Measurements from ENCODE around the gene RIMBP2. TPM values are rescaled to one million over a fixed set of nuclear protein-coding genes. Genes with fewer than 3 reads are reported as not detected.
A peak's percentile ranks its signal among the peaks of the same experiment; 100 is the strongest.

Gene RIMBP2
- total and polyA plus RNA-seq, 9 donors, result 1.1 to 16.2 (median 3.5) TPM

DNA sequence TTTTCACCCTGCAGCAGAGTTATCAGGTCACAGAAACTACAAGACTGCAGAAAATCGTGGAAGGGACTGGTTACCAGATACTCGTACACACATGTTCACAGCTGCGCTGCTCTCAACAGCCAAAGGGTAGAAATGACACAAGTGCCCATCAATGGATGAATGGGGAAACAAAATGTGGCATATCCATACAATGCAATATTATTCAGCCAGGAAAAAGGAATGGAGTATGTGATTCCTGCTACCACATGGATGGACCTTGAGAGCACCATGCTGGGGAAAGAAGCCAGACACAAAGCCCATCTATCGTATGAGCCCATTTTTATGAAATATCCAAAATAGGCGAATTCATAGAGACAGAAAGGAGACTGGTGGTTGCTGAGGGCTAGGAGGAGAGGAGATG lies 1.7 kb upstream of the RIMBP2 start:
- no peaks in the 10 kb centered on the region for H3K36me3 ChIP-seq
- DNase-seq, result no peak
- no peak overlapping the region for H3K27ac ChIP-seq
- 95 to 96% (median 96%) methylated on average over 5 of the region's 5 CpGs for WGBS, 3 donors
- H3K27me3 ChIP-seq, result no peaks in the 10 kb centered on the region
- no peaks in the 10 kb centered on the region for H3K4me1 ChIP-seq (ENCODE audit: insufficient read depth)
- no peak for TF ChIP-seq POLR2A (IDR thresholded peaks at IDR 0.05)
- TF ChIP-seq EP300 (IDR thresholded peaks at IDR 0.05), result no peak
- TF ChIP-seq, protein P1, sequence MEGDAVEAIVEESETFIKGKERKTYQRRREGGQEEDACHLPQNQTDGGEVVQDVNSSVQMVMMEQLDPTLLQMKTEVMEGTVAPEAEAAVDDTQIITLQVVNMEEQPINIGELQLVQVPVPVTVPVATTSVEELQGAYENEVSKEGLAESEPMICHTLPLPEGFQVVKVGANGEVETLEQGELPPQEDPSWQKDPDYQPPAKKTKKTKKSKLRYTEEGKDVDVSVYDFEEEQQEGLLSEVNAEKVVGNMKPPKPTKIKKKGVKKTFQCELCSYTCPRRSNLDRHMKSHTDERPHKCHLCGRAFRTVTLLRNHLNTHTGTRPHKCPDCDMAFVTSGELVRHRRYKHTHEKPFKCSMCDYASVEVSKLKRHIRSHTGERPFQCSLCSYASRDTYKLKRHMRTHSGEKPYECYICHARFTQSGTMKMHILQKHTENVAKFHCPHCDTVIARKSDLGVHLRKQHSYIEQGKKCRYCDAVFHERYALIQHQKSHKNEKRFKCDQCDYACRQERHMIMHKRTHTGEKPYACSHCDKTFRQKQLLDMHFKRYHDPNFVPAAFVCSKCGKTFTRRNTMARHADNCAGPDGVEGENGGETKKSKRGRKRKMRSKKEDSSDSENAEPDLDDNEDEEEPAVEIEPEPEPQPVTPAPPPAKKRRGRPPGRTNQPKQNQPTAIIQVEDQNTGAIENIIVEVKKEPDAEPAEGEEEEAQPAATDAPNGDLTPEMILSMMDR (IDR thresholded peaks at IDR 0.05), result no peak
- no peak overlapping the region for H3K4me3 ChIP-seq
- no peaks in the 10 kb centered on the region for H3K9me3 ChIP-seq
- intact Hi-C loops (cut with DNase I), result no loop called here

DNA sequence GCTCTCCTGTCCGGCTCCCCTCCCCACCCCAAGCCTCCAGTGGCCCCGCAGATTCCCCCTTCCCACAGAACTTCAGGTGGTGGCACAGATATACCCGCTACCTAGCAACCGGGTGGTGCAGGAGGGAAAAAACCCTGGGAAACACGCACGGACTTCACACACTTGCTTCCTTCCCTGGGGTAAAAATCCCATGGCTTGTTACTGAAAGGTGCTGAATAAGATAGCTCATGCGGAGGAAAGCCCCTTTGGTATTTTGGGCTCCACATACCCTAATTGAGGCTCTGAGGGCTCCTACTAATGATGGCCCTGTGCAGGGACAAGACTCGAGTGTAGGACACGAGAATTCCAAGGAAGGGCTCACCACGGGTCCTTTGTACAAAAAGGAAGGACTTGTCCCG lies 869 bp upstream of the RIMBP2 start:
- Histone ChIP-seq H3K4me1 (ENCODE audit: insufficient read depth) (no peaks in the 10 kb centered on the region), H3K27me3 (no peaks in the 10 kb centered on the region), H3K4me3 (no peak overlapping the region), H3K27ac (no peak overlapping the region), H3K36me3 (no peaks in the 10 kb centered on the region), H3K9me3 (no peaks in the 10 kb centered on the region)
- TF ChIP-seq, protein P1 (IDR thresholded peaks at IDR 0.05), result no peak
- TF ChIP-seq EP300 (IDR thresholded peaks at IDR 0.05) (no peak), POLR2A (IDR thresholded peaks at IDR 0.05) (no peak)
- 23 to 31% (median 29%) methylated on average over 11 of the region's 11 CpGs for WGBS, 3 donors
- intact Hi-C loops (cut with DNase I), result no loop called here
- no peak for DNase-seq

DNA sequence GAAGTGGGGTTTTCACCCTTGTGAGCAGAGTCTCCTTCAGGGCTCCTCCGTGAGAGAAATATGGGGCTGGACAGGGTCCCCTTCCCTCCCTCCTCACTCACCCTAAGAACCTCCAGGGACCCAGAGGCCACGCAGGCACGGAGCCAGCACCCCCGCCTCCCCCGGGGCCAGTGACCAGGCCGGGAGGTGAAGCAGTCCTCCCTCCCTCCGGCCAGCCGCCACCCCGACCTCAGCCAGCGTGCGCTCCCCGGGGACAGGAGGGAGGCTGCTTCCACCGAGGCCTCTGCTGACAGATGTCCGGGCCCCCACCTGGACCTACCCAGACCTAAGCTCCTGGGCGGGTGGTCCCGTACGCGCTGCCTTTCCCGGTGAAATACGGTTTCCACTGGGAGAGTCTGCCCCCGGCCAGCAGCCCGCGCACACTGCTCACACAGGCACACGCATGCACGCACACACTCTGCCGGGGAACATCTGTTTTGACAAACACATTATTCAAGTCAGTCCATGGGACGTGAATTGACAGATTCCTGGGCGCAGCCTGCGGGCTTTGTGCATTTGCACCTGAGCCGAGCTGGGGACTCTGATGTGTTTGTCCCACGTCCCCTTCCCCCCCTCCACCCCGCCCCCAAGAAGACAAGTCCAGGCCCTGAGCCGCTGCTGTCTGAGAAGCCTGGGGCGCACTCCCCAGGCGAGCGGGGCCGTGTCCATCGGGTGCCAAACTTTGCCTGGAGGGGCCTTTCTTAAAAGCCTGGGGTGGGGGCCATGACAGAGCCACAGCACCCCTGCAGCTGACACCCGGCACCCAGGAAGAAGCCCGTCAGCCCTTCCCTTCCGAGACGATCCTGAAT lies 725 bp downstream of the RIMBP2 start:
- intact Hi-C loops (cut with DNase I), result loop anchor here in 1 of 4 donors (1.0 kb wide), 1 partner anchor 11 kb away; no protein-coding TSS in a partner anchor
- Histone ChIP-seq H3K27me3 (no peaks in the 10 kb centered on the region), H3K4me1 (ENCODE audit: insufficient read depth) (no peaks in the 10 kb centered on the region), H3K36me3 (no peaks in the 10 kb centered on the region), H3K4me3 (peak overlapping the region; percentile 46), H3K27ac (no peak overlapping the region), H3K9me3 (no peaks in the 10 kb centered on the region)
- peak in 4 of 5 donors; percentile 16 to 52 (median 36) for DNase-seq
- WGBS, 3 donors, result 1% methylated on average over 36 to 42 of the region's 42 CpGs
- TF ChIP-seq, protein P1 (IDR thresholded peaks at IDR 0.05), result no peak
- TF ChIP-seq POLR2A (IDR thresholded peaks at IDR 0.05) (no peak), EP300 (IDR thresholded peaks at IDR 0.05) (no peak)

DNA sequence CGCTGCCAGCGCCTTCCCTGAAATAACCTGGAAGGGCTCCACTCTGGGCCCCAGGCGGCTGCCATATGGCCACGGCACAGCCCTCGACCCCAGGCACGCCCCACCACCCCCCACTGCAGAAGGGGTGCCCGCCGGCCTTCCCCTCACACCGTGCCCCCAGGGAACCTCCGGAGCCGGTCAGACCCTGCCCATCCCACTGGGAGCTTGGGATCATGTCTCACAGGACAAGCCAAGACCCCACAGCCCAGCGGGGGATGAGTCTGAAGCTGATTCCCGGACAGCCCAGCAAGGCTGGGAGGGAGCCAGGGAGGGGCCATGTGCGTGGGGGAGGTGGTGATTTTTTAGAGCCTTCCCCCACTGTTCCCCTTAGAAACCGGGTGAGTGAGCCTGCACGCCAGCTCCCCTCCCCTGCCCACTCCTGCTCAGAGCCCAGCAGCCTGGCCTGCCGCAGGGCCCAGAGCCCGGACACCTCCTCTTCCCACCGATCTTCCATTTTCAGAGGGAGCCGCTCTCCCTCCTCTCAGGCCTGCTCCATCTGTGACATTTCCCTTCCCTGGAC lies 1.4 kb downstream of the RIMBP2 start:
- Histone ChIP-seq H3K36me3 (no peaks in the 10 kb centered on the region), H3K4me3 (peak overlapping the region; percentile 46), H3K27ac (no peak overlapping the region), H3K27me3 (no peaks in the 10 kb centered on the region), H3K4me1 (ENCODE audit: insufficient read depth) (no peaks in the 10 kb centered on the region), H3K9me3 (no peaks in the 10 kb centered on the region)
- intact Hi-C loops (cut with DNase I), result loop anchor here in 1 of 4 donors (1.0 kb wide), 1 partner anchor 12 kb away; no protein-coding TSS in a partner anchor
- no peak for TF ChIP-seq EP300 (IDR thresholded peaks at IDR 0.05)
- TF ChIP-seq, protein P1 (IDR thresholded peaks at IDR 0.05), result no peak
- no peak for TF ChIP-seq POLR2A (IDR thresholded peaks at IDR 0.05)
- DNase-seq, result peak; percentile 17 to 53 (median 41)
- 1% methylated on average over 19 to 20 of the region's 20 CpGs for WGBS, 3 donors
